Neural progenitor cell (in vitro differentiated cells): ENCODE measurements around the gene LZTFL1. TPM values are rescaled to one million over a fixed set of nuclear protein-coding genes. Genes with fewer than 3 reads are reported as not detected.

ENCODE experiments used
- DNase-seq: peaks from one replicate; pipeline ENCODE4 v3.0.0-alpha.2; 2016; ENCODE audit warnings: low spot score
- H2AFZ ChIP-seq: fragments of 200-600 bp; sonication (generic); replicated peaks from 2 replicates; pipeline ENCODE4 v1.6.1; 2016; ENCODE audit warnings: antibody characterized with exemption
- H3F3A ChIP-seq: fragments of 200-600 bp; sonication (generic); 2 replicates; pipeline ENCODE4 v1.6.1; 2016; ENCODE audit warnings: antibody characterized with exemption, low read depth
- H3K27ac ChIP-seq: fragments of 200-600 bp; sonication (generic); 2 replicates; pipeline ENCODE4 v1.5.1; 2016; ENCODE audit warnings: mild to moderate bottlenecking
- H3K27me3 ChIP-seq: fragments of 200-600 bp; sonication (generic); 2 replicates; pipeline ENCODE4 v1.6.1; 2016; ENCODE audit warnings: mild to moderate bottlenecking, moderate library complexity
- H3K36me3 ChIP-seq: fragments of 200-600 bp; sonication (generic); 2 replicates; pipeline ENCODE4 v1.5.1; 2016
- H3K4me1 ChIP-seq: fragments of 200-600 bp; sonication (generic); 2 replicates; pipeline ENCODE4 v1.6.1; 2016; ENCODE audit warnings: mixed run types
- H3K4me2 ChIP-seq: fragments of 200-600 bp; sonication (generic); 2 replicates; pipeline ENCODE4 v1.6.1; 2016
- H3K4me3 ChIP-seq: fragments of 200-600 bp; sonication (generic); 2 replicates; pipeline ENCODE4 v1.5.1; 2016
- H3K79me2 ChIP-seq: fragments of 200-600 bp; sonication (generic); 2 replicates; pipeline ENCODE4 v1.6.1; 2016; ENCODE audit warnings: low read depth
- H3K9ac ChIP-seq: fragments of 200-600 bp; sonication (generic); 2 replicates; pipeline ENCODE4 v1.6.1; 2016
- H3K9me3 ChIP-seq: fragments of 200-600 bp; sonication (generic); 2 replicates; pipeline ENCODE4 v1.5.1; 2016; ENCODE audit warnings: low read depth
- H4K20me1 ChIP-seq: fragments of 200-600 bp; sonication (generic); 2 replicates; pipeline ENCODE4 v1.6.1; 2016; ENCODE audit warnings: low read depth
- H3K27ac Mint-ChIP-seq: 3 replicates; pipeline ENCODE4 v1.8.0; 2021; ENCODE audit warnings: mixed read lengths
- H3K27me3 Mint-ChIP-seq: 2 replicates; pipeline ENCODE4 v1.8.0; 2022; ENCODE audit warnings: low read depth, mild to moderate bottlenecking, inconsistent platforms, moderate library complexity, mixed read lengths; ENCODE audit not compliant: insufficient read depth
- H3K36me3 Mint-ChIP-seq: 3 replicates; pipeline ENCODE4 v1.8.0; 2021; ENCODE audit warnings: mixed read lengths
- H3K4me1 Mint-ChIP-seq: 3 replicates; pipeline ENCODE4 v1.8.0; 2021; ENCODE audit warnings: mixed read lengths
- H3K4me3 Mint-ChIP-seq: 3 replicates; pipeline ENCODE4 v1.8.0; 2021; ENCODE audit warnings: mild to moderate bottlenecking, moderate library complexity, mixed read lengths
- H3K9me3 Mint-ChIP-seq: 3 replicates; pipeline ENCODE4 v1.8.0; 2020; ENCODE audit warnings: mixed read lengths
- EZH2 ChIP-seq: fragments of 200-600 bp; sonication (generic); IDR thresholded peaks from 2 replicates; pipeline ENCODE4 v1.6.1; 2017; ENCODE audit warnings: antibody characterized with exemption, mild to moderate bottlenecking, moderate library complexity
- EZH2phosphoT487 ChIP-seq: fragments of 200-600 bp; sonication (generic); IDR thresholded peaks from 2 replicates; pipeline ENCODE4 v1.6.1; 2017; ENCODE audit warnings: antibody characterized with exemption
- total RNA-seq: library from RNA; depleted of rRNA; stranded (reverse); fragments of >200 nt; gene quantifications from 2 replicates; pipeline ENCODE4 v1.2.3, GENCODE V29; 2015; ENCODE audit warnings: low replicate concordance
- TF ChIP-seq, protein P1 (sequence below): fragments of 200-600 bp; sonication (generic); IDR thresholded peaks from 2 replicates; pipeline ENCODE4 v1.5.1; 2017; ENCODE audit warnings: antibody characterized with exemption, mild to moderate bottlenecking

Gene LZTFL1
- total RNA-seq, 1 donor from 2014 or later, result 22.5 TPM

GRCh38 chr3:45775571-45776300 is 66.2 kb downstream of the LZTFL1 start:
- Histone ChIP-seq H3K27me3 (no peaks in the 10 kb centered on the region), H4K20me1 (no peaks in the 10 kb centered on the region), H3K9ac (no peak overlapping the region), H3K79me2 (no peaks in the 10 kb centered on the region), H3K4me3 (no peak overlapping the region), H3K27ac (no peak overlapping the region), H2AFZ (no peak overlapping the region), H3K4me2 (no peak overlapping the region), H3F3A (no peaks in the 10 kb centered on the region), H3K36me3 (no peaks in the 10 kb centered on the region), H3K9me3 (no peaks in the 10 kb centered on the region), H3K4me1 (no peaks in the 10 kb centered on the region)
- DNase-seq, result no peak
- Mint-ChIP-seq H3K4me3 (no peak overlapping the region), H3K36me3 (no peaks in the 10 kb centered on the region), H3K4me1 (no peaks in the 10 kb centered on the region), H3K27me3 (peaks cover 16% of the 10 kb centered on the region), H3K27ac (no peak overlapping the region), H3K9me3 (no peaks in the 10 kb centered on the region)
- TF ChIP-seq EZH2phosphoT487, result no peak
- TF ChIP-seq, protein P1, sequence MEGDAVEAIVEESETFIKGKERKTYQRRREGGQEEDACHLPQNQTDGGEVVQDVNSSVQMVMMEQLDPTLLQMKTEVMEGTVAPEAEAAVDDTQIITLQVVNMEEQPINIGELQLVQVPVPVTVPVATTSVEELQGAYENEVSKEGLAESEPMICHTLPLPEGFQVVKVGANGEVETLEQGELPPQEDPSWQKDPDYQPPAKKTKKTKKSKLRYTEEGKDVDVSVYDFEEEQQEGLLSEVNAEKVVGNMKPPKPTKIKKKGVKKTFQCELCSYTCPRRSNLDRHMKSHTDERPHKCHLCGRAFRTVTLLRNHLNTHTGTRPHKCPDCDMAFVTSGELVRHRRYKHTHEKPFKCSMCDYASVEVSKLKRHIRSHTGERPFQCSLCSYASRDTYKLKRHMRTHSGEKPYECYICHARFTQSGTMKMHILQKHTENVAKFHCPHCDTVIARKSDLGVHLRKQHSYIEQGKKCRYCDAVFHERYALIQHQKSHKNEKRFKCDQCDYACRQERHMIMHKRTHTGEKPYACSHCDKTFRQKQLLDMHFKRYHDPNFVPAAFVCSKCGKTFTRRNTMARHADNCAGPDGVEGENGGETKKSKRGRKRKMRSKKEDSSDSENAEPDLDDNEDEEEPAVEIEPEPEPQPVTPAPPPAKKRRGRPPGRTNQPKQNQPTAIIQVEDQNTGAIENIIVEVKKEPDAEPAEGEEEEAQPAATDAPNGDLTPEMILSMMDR, result no peak

DNA sequence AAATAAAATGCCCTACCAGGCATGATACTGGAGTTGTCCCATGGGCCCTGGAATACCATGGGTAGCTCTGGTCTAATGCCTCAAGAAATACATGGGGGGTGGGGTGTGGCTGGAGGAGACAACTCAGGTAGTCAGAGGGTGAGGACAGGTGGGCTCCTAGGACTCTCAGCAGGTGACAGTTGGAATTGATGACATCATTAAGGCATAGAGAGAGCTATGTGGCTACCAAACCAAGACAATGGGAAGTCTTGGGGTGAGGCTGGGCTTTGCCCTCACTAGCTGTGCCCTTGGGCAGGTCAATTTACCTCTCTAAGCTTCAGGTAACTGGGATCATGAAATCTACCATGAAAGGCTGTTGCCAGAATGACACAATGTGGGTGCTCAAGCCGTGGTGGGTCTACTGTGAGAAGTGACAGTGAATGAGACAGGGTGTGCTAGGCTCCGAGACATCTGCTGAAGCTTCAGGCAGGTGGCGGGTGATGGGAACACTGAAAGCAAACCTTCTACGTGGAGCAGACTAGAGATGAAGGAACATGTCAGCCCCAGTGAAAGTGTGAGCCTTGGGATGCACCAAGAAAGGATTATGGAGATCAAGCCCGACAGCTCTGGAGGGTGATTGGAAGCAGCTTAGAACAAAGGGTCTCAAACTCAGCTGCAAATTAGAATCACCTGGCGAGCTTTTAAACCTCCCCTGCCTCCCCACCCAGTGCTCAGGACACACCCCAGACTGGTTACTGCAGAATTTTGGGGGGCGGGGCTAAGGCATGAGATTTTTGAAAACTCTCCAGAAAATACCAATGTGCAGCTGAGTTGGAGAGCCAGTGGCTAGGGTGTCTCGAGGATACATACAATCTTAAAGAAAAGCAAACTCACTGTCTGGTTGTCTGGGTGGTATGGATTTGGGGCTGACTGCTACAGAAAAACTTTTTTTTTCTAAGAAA is 67.1 kb downstream of the LZTFL1 start:
- Histone ChIP-seq H3K9ac (no peak overlapping the region), H3K36me3 (no peaks in the 10 kb centered on the region), H4K20me1 (no peaks in the 10 kb centered on the region), H3K27me3 (no peaks in the 10 kb centered on the region), H3K4me1 (no peaks in the 10 kb centered on the region), H3F3A (no peaks in the 10 kb centered on the region), H3K27ac (no peak overlapping the region), H3K4me2 (no peak overlapping the region), H2AFZ (no peak overlapping the region), H3K79me2 (no peaks in the 10 kb centered on the region), H3K9me3 (no peaks in the 10 kb centered on the region), H3K4me3 (no peak overlapping the region)
- Mint-ChIP-seq H3K9me3 (no peaks in the 10 kb centered on the region), H3K36me3 (no peaks in the 10 kb centered on the region), H3K27ac (no peak overlapping the region), H3K4me3 (no peak overlapping the region), H3K4me1 (no peaks in the 10 kb centered on the region), H3K27me3 (peaks cover 16% of the 10 kb centered on the region)
- TF ChIP-seq, protein P1, result no peak
- DNase-seq, result no peak

DNA sequence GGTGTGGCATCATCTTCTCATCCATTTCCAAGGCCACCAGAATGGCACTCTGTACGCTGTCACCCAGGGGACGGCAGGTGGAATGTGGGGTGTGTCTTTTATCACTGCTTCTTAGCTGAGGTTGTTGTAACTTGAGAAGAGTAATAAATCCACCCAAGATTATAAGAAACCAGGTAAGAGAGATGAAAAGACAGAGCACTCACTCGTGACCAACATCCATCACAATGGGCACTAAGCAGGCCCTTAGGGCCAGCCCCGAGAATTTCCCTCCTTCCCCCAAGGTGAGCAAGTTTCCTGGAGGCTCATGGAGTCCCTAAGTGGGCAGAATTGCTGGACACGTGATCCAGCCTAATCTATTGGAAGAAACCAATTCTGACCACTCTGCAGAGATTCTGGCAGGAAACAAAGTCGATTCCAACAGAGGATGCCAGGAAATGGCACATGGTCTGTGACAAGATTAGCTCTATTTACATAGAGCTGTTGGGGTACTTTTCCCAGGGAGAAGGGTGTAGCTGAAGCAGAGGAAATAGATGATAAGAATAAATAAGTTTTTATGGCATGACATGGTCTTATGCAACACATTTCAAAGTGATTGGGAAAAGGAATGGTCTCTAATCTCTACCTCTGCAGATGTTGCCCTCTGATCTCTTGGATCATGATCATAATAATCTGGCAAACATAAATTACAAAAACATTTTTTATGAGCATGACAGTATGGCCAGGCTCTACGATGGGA is 68.0 kb downstream of the LZTFL1 start:
- H3K4me3 Mint-ChIP-seq, result no peak overlapping the region
- Histone ChIP-seq H3K9me3 (no peaks in the 10 kb centered on the region), H3K27ac (no peak overlapping the region), H3F3A (no peaks in the 10 kb centered on the region), H2AFZ (no peak overlapping the region), H3K4me3 (no peak overlapping the region), H4K20me1 (no peaks in the 10 kb centered on the region), H3K9ac (no peak overlapping the region), H3K4me2 (no peak overlapping the region), H3K27me3 (no peaks in the 10 kb centered on the region), H3K4me1 (no peaks in the 10 kb centered on the region), H3K36me3 (no peaks in the 10 kb centered on the region), H3K79me2 (no peaks in the 10 kb centered on the region)
- TF ChIP-seq EZH2phosphoT487 (no peak), EZH2 (no peak)
- TF ChIP-seq, protein P1, result no peak
- H3K36me3 Mint-ChIP-seq, result no peaks in the 10 kb centered on the region
- H3K9me3 Mint-ChIP-seq, result no peaks in the 10 kb centered on the region
- no peak overlapping the region for H3K27ac Mint-ChIP-seq
- no peaks in the 10 kb centered on the region for H3K4me1 Mint-ChIP-seq
- peaks cover 14% of the 10 kb centered on the region for H3K27me3 Mint-ChIP-seq
- no peak for DNase-seq

Other genes starting within 250 kb of the LZTFL1 start
- 10.0 and 14.8 TPM in 2 replicates for gene LIMD1, start 247.4 kb downstream of the LZTFL1 start, total RNA-seq
- gene SACM1L, start 152.7 kb downstream of the LZTFL1 start, total RNA-seq, result 46.7 and 61.8 TPM in 2 replicates
- gene SLC6A20, start 45.6 kb downstream of the LZTFL1 start, total RNA-seq, result not detected in 2 replicates
- not detected in 2 replicates for gene CCR9, start 44.4 kb upstream of the LZTFL1 start, total RNA-seq
- not detected in 2 replicates for gene CXCR6, start 101.3 kb upstream of the LZTFL1 start, total RNA-seq
- gene FYCO1, start 153.7 kb upstream of the LZTFL1 start, total RNA-seq, result 6.8 and 11.4 TPM in 2 replicates
- not detected in 2 replicates for gene XCR1, start 185.4 kb upstream of the LZTFL1 start, total RNA-seq